RKO (cell line): ENCODE data around the gene PPP1R7.
"Not testable (repeated sequence)": the region's sequence is repeated elsewhere in the genome, so short reads cannot be mapped to it uniquely, and the experiment has no call there.

Experiments
- DNase-seq: peaks from one replicate; pipeline ENCODE4 v3.0.0-alpha.2; 2016; ENCODE audit warnings: low spot score

PPP1R7 gene

GRCh38 chr2:241149925-241150659 is at the start of gene PPP1R7:
PPP1R7 (plus strand) TSS chr2:241150467; CDS start chr2:241150496, 29 bp downstream.
- peak; percentile 94 for DNase-seq

DNA sequence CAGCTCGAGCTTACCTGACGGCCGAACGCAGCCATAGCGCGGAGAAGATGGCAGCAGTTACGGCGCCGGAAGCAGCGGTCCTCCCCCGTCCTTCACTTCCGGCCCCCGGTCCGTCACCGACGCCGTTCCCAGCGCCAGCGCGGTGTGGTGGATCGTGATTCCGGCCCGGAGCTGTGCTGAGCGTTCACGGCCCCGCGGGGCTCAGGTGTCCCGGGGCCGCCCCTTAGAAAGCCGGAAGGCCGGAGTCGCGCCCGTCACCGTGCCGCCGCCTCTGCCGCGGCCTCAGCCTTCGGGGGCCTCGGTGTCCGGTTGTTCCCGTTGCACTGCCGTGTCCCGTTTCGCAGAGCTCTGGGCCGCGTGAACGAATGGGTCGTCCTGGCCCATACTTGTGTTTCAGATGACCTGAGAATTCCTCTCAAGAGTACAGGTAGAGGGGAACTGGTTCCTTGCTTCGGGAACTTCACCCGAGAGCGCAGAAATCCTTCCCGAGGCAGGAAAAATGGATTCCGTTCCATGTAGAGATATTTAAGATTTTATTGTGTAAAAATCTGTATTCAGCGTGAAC is 47.9 kb upstream of the PPP1R7 start, which contains the start of gene MTERF4:
Gene MTERF4 (minus strand): TSS at position 49 of the 565 bp plus-strand sequence. CDS start 14 bp downstream, at position 35.
- DNase-seq, result peak; percentile 86

GRCh38 chr2:241103176-241103595 is 47.1 kb upstream of the PPP1R7 start:
- peak; percentile 18 for DNase-seq

GRCh38 chr2:241104611-241105010 is 45.7 kb upstream of the PPP1R7 start:
- not testable (repeated sequence) for DNase-seq

GRCh38 chr2:241105641-241106040 is 44.6 kb upstream of the PPP1R7 start:
- DNase-seq, result no peak

- no peak for DNase-seq
Measured at GRCh38 chr2:241107031-241107783, 43.1 kb upstream of the PPP1R7 start.

DNA sequence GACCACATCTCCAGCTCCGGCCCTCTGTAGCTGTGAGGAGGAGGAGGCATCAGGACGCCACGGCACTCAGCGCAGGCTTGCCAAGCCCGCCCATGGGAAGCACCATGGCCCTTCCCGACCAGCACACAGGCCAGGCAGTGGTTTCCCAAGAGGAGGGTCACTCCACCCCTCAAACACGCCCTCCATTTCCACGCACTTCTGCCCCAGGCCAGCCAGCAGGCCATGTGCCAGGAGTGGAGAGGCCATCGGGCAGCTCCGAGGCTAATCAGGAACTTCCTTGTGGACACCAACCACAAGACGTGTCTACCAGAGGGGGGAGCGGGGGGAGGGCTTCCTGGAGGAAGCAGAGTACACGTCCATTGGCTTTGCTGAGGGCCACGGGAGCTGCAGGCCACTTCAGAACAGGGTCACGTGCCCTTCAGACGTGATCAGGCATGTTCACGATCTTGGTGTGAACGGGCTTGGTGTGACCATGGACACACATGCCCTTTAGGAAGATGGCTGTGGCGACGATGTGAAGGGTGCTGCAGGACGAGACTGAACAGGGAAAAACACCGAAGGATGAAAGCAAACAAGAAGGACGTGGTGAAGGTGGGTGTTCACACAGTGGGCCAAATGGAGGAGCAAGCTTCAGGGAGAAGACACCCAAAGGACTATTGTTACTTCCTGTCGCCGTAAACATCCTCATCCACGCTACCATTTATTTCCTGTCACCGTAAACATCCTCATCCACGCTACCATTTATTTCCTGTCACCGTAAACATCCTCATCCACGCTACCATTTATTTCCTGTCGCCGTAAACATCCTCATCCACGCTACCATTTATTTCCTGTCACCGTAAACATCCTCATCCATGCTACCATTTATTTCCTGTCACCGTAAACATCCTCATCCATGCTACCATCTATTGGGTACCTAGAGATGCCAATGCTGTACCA is 41.7 kb upstream of the PPP1R7 start:
- no peak for DNase-seq

DNA sequence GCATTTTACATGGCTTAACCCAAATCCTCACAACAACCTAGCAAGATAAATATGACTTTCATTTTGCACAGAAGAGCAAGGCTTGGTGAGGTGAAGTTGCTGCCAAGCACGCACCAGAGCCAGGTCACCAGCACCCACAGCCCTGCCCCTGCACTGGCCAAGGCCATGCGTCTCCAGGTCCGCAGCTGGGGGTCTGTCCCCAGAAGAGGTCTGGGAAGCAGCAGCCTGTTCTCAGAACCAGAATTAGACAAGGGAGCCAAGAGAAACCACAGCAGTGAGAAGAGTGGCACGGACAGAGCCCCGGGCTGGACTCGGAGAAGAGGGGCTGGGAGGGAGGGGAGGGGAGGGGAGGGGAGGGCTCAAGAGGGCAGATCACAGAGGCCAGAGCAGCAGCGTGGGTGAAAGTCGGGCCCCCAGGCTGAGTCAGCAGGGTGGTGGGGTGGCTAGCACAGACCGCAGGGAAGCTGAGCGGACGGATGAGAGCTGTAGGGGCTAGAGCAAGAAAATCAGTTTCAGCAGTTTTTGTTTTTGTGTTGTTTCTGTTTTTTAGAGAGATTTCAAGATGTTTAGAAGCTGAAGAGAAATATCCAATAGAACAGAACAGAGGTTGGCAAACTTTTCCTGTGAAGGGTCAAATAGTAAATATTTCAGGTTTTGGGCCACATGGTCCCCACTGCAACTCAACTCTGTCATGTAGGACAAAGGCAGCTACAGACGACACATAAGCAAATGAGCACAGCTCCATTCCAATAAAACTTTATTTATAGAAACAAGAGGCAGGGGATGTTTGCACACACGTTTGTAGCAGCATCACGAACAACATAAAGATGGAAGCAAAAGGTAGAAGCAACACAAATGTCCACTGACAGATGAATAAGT is 40.8 kb upstream of the PPP1R7 start:
- DNase-seq, result no peak

GRCh38 chr2:241110089-241110606 is 40.1 kb upstream of the PPP1R7 start:
- DNase-seq, result no peak

DNA sequence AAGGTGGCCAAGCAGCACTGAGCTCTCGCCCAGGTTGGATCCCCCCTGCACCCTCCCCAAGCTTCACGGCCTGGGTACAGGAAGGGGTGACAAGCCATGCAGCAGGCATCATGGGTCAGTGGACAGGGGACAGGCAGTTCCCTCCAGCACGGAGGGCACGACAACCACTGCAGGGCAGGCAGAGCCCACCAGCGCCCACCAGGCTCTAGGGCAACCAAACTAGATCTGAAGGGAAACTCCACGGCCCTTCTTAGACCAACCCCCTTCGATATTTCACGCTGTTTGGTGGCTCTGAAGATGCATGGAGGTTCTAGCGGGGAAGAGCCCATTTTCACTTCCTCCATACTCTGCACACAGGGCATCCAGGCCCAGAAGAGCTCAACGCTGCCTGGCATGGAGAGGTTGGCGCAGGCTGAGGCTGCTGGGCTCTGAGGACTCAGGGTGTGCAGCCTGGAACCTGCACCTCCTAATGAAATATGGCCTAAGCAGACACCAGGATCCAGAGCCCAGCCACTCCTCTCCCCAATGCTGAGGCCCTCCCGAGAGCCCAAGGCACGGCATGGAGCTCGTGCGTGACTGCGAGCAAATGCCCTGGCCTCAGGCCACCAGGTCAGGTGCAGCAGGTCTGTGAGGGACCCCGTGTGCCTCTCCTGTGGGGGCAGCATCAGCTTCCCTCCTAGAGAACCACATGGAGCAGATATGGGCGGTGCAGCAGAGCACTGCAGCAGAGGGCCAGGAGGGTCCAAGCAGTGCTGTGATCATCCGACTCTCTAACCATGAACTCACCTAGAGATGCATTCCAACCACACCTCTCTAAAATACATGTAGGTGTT is 39.4 kb upstream of the PPP1R7 start:
- DNase-seq, result no peak

DNA sequence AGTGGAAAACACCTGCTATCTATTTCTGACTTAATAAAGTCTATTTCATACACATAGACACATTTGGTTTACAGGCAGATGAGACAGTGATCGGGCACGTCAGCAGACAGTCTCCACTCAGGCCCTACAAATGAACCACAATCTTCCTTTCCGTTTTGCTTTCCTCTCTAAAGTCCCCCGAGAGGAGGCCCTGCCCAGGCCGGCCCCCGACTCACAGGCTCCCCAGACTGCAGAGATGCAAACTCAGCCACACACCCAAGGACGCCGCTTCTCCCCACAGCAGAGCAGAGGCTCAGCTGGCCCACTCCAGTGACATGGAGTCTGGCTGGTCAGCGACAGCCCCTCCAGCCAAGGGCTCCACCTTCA is 38.8 kb upstream of the PPP1R7 start:
- DNase-seq, result no peak

DNA sequence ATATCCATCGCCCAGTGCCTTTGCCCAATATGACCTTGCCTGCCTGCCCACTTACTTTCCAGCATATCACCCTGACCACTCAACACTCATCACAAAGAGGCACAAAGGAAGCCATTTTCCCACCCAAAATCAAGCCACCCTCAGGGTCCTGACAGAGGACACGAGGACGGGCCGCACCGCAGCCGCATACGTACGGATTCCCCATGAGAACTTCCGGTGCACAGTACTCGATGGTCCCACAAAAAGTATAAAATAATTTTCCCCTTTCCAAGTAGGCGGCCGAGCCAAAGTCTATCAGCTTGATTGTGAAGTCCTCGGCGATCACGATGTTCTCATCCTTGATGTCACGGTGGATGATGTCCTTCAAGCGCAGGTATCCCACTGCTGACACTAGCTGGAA is 38.2 kb upstream of the PPP1R7 start:
- DNase-seq, result no peak

- DNase-seq, result no peak
Measured at GRCh38 chr2:241112592-241112991, 37.7 kb upstream of the PPP1R7 start.

- no peak for DNase-seq
Measured at GRCh38 chr2:241114836-241115235, 35.4 kb upstream of the PPP1R7 start.

- no peak for DNase-seq
Measured at GRCh38 chr2:241115361-241115760, 34.9 kb upstream of the PPP1R7 start.

- DNase-seq, result no peak
Measured at GRCh38 chr2:241116606-241117560, 33.4 kb upstream of the PPP1R7 start.

DNA sequence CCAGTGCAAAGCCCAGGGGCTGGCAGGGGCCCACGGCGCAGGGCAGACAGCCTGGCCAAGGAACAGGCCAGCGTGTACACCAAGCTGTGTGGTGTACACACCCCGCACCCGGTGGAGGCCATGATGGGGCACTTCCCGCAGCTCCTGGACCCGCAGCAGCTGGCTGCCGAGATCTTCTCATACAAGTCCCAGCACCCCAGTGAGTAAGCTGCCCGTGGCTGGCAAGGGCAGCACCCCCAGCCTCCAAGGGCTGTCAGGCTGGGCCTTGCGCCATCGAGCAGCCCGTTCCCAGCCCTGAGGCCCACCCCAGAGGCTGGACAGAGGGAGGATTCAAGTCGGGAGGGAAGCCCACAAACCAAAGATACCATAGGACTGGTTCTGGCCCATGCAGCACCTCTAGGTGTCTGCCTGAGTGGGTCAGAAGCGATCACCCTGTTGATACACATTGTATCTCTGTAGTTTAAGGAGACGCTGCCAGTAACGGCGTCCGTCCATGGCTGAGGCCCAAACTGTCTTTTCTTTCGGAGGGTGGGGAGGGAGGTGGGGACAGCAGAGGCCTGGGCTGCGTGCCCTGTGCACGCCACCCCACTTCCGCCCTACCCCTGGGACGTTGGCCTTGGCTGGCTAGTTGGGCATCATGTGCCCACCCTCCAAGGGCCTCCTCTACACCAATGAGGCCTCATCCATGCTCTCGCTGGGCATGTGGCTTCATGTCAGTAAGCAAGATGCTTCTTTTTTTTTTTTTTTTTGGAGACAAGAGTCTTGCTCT is 31.3 kb upstream of the PPP1R7 start:
- no peak for DNase-seq

DNA sequence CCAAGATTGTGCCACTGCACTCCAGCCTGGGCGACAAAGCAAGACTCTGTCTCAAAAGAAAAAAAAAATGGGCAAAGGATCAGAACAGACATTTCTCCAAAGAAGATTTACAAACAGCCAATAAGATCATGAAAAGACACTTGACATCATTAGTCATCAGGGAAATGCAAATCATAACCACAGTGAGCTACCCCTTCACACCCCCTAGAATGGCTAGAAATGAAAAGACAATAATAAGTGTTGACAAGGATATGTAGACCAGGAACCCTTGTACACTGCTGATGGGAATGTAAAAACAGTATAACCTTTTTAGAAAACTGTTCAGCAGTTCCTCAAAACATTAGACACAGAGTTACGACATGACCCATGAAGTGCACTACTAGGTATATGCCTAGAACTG is 29.8 kb upstream of the PPP1R7 start:
- peak; percentile 46 for DNase-seq
